NCI-H446 (cell line): Measurements from ENCODE around the gene ABCC10.

Experiments used
- DNase-seq, 2 experiments: peaks; one replicate each; lab custom pipeline; 2025; lab: John Stamatoyannopoulos, UW

ABCC10 gene

DNA sequence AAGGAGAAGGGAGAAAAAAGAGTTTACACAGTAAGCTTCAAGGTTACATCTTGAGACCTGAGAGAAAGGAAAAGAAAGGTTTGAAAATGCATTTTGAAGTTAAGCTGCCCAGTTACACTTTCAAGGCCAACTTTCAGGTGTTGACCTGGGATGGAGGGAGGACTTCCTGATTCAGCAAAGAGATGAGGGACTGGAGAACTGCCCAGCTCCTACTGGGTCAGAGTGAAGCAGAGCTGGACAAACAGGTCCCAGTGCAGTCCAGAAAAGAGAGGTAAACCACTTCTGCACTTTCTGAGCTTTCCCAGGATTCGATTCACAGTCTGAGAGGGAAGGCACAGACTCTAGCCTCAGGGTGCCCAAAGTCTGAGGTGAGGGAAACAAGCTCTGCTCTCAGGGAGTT lies 44.1 kb downstream of the ABCC10 start:
- no peak for DNase-seq

GRCh38 chr6:43472515-43472914 lies 45.2 kb downstream of the ABCC10 start:
- no peak for DNase-seq

DNA sequence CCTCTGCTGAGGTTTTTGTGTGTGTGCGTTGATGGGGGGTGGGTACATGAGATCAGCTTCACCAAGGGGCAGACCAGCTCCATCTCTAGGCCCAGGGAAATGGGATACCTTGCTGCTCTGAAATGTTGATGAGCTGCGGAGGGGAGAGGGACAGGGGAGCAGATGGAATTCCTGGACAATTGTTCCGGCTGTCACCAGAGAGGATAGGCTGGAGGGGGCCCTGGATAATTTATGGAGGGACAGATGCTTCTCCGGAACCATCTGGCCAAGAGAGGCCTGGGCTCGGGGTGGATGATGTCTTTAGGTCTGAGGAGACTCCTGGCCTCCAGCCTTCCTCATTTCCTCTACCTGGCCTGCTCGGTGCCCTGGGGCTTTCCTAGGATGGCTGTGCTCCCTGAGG lies 48.2 kb downstream of the ABCC10 start:
- peak in 1 of 2 experiments; percentile 17 for DNase-seq

DNA sequence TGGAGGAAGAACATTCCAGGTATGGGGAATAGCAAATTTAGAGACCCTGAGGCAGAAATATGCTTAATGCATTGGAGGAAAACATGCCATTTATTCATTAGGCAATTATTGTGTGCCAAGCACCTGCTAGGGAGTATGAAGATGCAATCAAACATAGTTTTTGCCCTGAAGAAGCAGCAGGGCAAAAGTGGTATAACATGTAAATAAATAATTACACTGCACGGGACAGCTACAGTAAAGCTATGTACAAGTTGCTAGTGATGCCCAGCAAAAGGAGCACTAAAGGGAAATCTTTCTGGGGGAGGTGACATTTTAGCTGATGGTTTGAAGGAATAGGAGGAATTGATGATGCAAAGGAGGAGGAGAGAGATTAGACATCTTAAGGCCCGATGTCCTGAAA lies 49.4 kb downstream of the ABCC10 start:
- no peak for DNase-seq

GRCh38 chr6:43477235-43478007 lies 50.1 kb downstream of the ABCC10 start, which contains the start of gene TJAP1:
Gene TJAP1, plus strand, starts transcription at chr6:43477570. Its CDS starts 21,432 bp downstream, at chr6:43499002.
- DNase-seq: peak; percentile 85 to 93

DNA sequence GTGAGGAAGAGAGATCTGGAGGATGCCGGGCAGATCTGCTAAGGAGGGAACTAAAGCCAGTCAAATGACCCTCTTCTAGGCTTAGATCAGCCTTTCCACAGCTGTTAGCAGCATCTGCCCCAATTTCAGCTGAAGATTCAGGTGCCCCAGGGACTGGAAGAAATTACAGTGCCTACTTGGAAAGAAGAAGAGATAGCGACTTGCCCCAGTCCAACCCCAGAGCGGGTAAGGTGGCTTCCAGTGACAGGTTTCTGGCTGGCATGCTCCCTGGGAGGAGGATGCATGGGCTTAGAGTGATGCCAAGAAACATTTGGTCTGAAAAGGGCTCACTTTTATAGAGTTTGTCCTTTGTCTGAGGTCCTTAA lies 50.6 kb downstream of the ABCC10 start:
- no peak for DNase-seq

- no peak for DNase-seq
Observed at GRCh38 chr6:43481075-43481474, 53.7 kb downstream of the ABCC10 start.

DNA sequence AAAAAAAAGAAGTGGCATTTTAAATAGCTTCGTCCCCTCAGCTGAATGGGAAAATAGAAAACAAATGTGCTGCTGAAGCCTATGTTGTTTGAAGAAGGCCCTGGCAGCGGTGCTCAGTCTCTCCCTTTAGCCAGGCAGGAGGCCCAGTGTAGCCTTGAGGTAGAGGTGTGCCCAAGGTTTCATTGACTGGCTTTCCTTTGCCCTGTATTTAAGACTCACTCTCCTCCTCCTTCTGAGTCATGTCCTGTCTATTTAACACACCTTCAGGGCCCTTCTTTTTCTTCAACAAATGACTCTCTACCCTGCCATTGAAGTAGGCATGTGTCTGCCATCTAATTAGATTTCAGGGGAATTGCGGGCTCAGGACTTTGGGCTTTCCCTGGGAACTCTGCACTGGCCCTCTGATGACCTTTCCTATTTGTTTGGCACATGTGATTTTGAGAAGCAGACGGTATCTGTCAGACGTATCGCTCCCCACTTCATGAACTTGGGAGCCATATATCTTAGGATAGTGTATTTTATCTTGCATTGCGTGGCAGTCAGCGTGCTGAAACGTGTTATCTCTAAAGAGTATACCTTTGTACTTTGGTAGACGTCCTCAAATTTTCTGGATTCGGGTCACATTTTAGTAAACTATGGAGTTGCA lies 54.4 kb downstream of the ABCC10 start:
- no peak for DNase-seq

DNA sequence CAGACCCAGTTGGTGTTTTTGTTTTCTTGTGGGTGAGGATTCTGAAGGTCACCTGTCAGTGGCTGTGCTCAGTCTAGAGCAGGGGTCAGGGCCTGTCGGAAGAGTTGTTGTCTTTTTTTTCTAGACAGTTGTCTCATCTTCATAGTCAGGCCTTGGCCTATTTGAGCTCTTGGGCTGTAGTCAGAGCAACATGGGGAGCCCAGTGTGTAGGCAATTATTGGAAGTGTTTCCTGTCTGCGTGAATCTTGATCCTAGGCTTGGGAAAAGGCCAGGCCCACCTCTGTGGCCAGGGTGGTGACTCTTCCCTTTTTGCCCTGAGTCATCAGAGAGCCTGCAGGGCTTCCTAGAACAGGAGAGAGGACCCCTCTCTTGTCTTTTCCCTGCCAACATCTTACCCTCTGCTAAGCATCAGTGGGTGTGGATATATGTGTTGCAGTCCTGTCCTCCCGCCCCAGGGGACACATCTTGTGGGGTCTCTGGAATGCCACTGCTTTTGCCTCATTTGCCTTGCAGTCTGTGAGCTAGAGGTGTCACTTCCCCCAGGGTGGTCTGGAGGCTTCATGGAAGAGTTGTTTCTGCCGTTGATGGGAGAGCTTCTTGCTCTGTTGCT lies 61.4 kb downstream of the ABCC10 start:
- DNase-seq: no peak

GRCh38 chr6:43489277-43490072 lies 62.1 kb downstream of the ABCC10 start:
- DNase-seq: no peak

GRCh38 chr6:43490523-43490939 lies 63.2 kb downstream of the ABCC10 start:
- no peak for DNase-seq

DNA sequence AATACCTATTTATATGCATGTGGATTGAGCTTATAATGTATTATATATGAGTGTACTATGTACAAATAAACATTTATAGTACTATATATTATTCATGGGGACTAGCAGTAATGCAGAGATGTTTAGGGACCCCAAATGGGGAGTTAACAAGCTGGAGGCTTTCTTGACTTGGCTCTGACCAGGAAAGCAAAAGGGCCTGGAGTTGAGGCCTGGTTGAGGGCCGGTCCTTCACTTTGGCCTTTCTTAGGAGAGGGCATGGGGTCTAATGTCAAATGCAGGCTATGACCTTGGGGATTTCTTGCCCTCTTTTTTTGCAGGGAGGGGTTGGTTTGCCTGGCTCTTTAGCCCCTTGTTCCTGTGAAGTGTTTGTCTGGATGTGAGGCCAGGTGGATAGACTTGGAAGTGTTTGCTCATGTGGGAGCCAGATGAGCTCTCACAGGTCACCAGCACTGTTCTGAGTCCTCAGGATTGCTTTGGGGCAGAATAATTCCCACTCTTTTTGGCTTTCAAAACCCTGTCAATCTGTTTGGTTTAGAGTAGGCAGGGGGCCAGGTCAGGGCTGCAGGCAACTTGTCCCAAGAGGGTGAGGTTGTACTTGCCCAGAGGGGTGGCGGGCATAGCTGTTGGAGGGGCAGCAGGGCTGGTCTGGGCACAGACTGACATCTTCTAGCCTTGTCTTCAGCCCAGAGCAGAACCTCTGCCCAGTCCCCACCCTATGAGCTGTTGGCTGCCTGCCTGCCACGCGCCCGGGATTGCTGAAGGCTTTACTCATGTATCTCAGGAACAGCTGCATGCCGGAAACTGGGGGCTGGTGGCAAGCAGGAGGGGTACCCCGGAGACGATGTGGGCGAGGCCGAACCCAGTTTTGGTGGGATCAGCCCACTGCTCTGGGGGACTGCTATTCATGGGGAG lies 64.7 kb downstream of the ABCC10 start:
- peak in 1 of 2 experiments; percentile 76 for DNase-seq

GRCh38 chr6:43492673-43493072 lies 65.3 kb downstream of the ABCC10 start:
- no peak for DNase-seq

DNA sequence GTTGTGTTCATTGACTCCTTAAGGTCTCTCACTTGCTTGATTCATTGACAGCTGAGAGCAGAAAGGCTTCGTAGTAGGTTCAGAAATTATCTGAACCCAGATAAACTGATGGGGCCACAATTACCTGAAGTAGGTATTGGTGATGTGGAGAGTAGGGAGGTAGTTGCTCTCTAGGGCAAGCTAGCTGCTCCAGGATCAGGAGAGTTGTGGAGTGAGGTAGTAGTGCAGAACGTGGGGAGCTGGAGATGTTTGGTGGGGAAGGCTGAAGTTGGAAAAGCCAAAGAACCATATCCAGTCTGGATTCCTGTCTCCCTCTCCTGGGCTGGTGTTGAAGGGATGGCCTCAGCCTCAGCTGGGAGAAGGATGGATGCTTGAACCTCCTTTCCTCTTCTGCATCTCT lies 65.9 kb downstream of the ABCC10 start:
- DNase-seq: no peak

GRCh38 chr6:43493833-43494232 lies 66.5 kb downstream of the ABCC10 start:
- DNase-seq: no peak

GRCh38 chr6:43494321-43494720 lies 67.0 kb downstream of the ABCC10 start:
- DNase-seq: no peak

DNA sequence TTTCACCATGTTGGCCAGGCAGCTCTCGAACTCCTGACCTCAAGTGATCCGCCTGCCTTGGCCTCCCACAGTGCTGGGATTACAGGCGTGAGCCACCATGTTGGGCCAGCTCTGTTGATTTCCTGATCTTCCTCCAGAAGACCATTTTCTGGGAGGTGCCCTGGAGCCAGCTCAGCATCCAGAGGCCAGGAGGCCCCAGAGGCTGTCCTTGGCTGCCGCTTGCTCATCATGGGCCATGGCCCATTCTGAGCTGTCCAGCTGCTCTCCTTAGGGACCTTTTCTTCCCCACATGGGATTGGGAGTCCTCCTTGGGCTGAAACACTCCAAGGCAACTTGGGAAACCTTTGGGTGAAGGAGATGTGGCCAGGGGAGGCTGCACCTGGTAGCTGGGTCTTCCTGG lies 67.4 kb downstream of the ABCC10 start:
- DNase-seq: no peak

DNA sequence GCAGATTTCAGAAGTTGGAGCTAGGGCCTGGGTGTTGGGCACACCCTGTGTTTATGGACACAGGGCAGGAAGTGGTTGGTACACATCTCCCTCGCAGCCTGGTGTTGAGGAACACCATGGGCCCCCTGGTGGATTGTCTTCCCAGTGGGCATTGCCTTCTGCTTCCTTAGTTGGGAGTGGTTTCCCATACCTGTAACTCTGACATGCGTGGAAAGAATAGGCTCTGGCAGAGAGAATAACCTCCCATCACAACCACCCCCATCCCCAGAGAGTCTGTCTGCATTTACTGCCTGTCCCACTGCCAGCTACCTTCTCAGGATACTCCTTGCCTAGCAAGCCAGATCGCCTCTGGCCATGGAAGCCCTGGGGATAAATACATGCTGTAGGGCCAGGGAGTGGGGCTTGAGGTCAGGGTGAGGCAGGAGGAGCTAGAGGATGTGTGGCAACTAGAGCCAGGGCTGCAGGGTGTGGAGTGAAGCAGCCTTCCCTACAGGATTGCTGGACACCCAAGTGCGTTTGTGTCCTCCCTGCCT lies 68.1 kb downstream of the ABCC10 start:
- no peak for DNase-seq

DNA sequence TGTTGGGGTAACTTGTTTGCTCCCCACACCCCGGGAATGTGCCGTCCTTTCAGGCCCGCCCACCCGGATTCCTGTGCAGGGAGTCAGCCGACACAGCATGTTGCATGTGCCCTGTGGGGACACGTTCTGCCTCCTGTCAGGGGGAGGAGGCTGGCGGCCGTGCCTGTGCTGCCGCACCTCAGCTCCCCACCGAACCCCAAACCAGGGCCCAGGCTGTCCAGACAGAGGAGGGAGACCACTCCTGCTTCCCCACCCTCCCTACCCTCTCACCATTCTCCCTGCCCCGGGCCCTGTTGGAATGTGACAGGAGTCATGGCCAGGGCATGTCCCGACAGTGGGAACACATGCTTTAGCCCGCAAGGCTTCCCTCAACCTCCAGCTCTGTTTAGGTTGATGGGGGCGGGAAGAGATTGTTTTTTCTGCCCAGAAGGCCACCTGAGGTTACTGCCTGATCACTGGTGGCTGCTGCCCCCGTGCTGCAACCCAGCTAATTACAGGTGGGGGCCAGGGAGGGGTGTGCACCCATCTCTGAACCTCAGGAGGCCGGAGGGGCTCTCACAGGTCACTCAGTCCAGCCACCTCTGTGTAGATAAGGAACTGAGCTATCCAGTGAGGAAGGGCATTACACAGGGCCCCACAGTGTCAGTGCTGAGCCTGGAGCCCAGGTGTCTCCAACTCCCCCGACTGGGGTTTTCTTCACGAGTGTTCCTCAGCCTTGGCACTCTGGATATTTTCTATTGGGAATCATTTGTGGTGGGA lies 69.2 kb downstream of the ABCC10 start:
- no peak for DNase-seq

GRCh38 chr6:43497129-43497396 lies 69.7 kb downstream of the ABCC10 start:
- no peak for DNase-seq

DNA sequence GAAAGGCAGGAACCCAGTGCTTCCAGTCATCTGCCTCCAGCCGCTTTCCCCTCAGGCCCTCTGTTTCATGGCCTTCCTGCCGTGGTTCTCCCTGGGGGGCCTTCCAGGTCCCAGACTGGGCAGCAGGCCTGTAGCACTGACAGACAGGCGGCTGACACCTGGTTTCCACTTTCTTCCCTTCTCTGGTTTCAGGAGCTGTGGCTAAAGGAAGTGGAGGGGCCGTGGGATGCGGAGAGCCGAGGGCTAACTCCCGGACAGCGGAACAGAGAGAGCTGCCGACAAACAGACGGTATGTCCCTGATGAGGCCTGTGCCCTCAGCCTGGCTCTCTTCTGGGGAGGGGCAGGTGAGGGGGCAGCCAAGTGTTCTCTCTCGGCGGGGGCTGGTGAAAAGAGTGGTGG lies 70.3 kb downstream of the ABCC10 start:
- DNase-seq: no peak
